Nephron progenitor cell (in vitro differentiated cells): ENCODE data around the gene ACVR1C.
A peak's percentile ranks its signal among the peaks of the same experiment; 100 is the strongest.
"Not testable (repeated sequence)": the region's sequence is repeated elsewhere in the genome, so short reads cannot be mapped to it uniquely, and the experiment has no call there.

Experiments used
- DNase-seq: peaks from one replicate; pipeline ENCODE4 v3.0.0; 2021
- H3K27ac Mint-ChIP-seq: 2 replicates; pipeline ENCODE4 v1.8.0; 2021; ENCODE audit warnings: mild to moderate bottlenecking, moderate library complexity, mixed read lengths
- H3K27me3 Mint-ChIP-seq: 2 replicates; pipeline ENCODE4 v1.8.0; 2021; ENCODE audit warnings: mild to moderate bottlenecking, low read depth, mixed read lengths; ENCODE audit not compliant: poor library complexity
- H3K36me3 Mint-ChIP-seq: 2 replicates; pipeline ENCODE4 v1.8.0; 2021; ENCODE audit warnings: low read depth, mixed read lengths
- H3K4me1 Mint-ChIP-seq: 2 replicates; pipeline ENCODE4 v1.8.0; 2021; ENCODE audit warnings: mixed read lengths
- H3K4me3 Mint-ChIP-seq: 2 replicates; pipeline ENCODE4 v1.8.0; 2021; ENCODE audit warnings: mild to moderate bottlenecking, moderate library complexity, mixed read lengths
- H3K9me3 Mint-ChIP-seq: 2 replicates; pipeline ENCODE4 v1.8.0; 2021; ENCODE audit warnings: mild to moderate bottlenecking, moderate library complexity, mixed read lengths
- TF ChIP-seq, protein P1 (sequence below): fragments of 200-600 bp; sonication (generic); IDR thresholded peaks from 2 replicates; pipeline ENCODE4 v1.5.0; 2021; ENCODE audit warnings: antibody characterized with exemption

Gene ACVR1C

DNA sequence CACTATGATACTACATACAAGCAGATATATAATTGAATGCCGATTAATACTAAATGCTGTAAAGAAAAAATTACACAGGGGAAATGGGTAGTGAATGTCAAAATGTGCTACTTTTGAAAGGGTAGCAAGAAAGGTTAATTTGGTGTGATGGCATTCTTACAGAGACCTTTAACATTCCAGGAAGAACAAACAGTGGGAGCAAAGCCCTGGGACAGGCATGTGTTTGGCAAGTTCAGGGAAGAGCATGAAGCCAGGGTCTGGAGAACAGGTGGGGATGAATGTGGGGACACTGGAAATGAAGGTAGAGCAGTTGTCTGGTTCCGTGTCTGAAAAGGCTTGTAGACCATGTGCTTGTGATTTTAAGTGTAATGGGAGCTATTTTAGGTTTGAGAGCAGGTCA, 102.6 kb downstream of the ACVR1C start:
- no peaks in the 10 kb centered on the region for H3K9me3 Mint-ChIP-seq
- H3K27me3 Mint-ChIP-seq, result no peaks in the 10 kb centered on the region
- no peak overlapping the region for H3K4me3 Mint-ChIP-seq
- H3K4me1 Mint-ChIP-seq, result peaks cover 4% of the 10 kb centered on the region
- no peaks in the 10 kb centered on the region for H3K36me3 Mint-ChIP-seq
- TF ChIP-seq, protein P1, sequence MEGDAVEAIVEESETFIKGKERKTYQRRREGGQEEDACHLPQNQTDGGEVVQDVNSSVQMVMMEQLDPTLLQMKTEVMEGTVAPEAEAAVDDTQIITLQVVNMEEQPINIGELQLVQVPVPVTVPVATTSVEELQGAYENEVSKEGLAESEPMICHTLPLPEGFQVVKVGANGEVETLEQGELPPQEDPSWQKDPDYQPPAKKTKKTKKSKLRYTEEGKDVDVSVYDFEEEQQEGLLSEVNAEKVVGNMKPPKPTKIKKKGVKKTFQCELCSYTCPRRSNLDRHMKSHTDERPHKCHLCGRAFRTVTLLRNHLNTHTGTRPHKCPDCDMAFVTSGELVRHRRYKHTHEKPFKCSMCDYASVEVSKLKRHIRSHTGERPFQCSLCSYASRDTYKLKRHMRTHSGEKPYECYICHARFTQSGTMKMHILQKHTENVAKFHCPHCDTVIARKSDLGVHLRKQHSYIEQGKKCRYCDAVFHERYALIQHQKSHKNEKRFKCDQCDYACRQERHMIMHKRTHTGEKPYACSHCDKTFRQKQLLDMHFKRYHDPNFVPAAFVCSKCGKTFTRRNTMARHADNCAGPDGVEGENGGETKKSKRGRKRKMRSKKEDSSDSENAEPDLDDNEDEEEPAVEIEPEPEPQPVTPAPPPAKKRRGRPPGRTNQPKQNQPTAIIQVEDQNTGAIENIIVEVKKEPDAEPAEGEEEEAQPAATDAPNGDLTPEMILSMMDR, result no peak
- H3K27ac Mint-ChIP-seq, result no peak overlapping the region
- DNase-seq, result no peak

GRCh38 chr2:157523270-157524247, 105.1 kb downstream of the ACVR1C start:
- peak overlapping the region; percentile 65 for H3K27ac Mint-ChIP-seq

GRCh38 chr2:157514966-157515365, 113.7 kb downstream of the ACVR1C start:
- not testable (repeated sequence) for H3K4me3 Mint-ChIP-seq
- H3K9me3 Mint-ChIP-seq, result peaks cover 14% of the 10 kb centered on the region

More at GRCh38 chr2:157523270-157524247, 105.1 kb downstream of the ACVR1C start:
- DNase-seq, result no peak
- Mint-ChIP-seq H3K36me3 (no peaks in the 10 kb centered on the region), H3K4me3 (no peak overlapping the region), H3K27me3 (no peaks in the 10 kb centered on the region), H3K9me3 (no peaks in the 10 kb centered on the region), H3K4me1 (peaks cover 4% of the 10 kb centered on the region)
- TF ChIP-seq, protein P1, result no peak

GRCh38 chr2:157509744-157510143, 118.9 kb downstream of the ACVR1C start:
- no peak for DNase-seq
- TF ChIP-seq, protein P1, result no peak
- H3K9me3 Mint-ChIP-seq, result peaks cover 16% of the 10 kb centered on the region
- H3K27ac Mint-ChIP-seq, result no peak overlapping the region
- H3K4me3 Mint-ChIP-seq, result no peak overlapping the region
- no peaks in the 10 kb centered on the region for H3K36me3 Mint-ChIP-seq
- H3K27me3 Mint-ChIP-seq, result no peaks in the 10 kb centered on the region
- H3K4me1 Mint-ChIP-seq, result no peaks in the 10 kb centered on the region

More at GRCh38 chr2:157514966-157515365, 113.7 kb downstream of the ACVR1C start:
- not testable (repeated sequence) for DNase-seq, H3K27me3 Mint-ChIP-seq, H3K36me3 Mint-ChIP-seq, H3K4me1 Mint-ChIP-seq, H3K27ac Mint-ChIP-seq

DNA sequence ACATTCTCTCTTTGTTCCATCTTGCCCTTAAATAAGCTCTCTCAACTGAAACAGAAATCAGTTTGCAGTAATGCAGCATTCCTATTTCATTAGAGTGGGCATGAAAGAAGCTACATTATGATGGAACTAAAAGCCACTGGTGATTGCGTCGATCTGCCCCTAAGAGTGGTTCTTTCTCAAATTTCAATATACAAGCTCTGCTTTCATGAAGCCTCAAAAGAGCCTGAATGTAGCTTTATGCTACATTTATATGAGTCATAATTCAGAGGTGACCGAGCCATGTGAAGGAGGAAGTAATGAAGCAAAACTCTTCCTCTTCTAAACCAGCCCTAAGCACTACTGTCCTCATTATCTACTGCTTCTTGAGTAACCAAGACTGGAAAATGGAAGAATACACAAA, 120.0 kb downstream of the ACVR1C start:
- peaks cover 19% of the 10 kb centered on the region for H3K9me3 Mint-ChIP-seq
- TF ChIP-seq, protein P1, result no peak
- no peaks in the 10 kb centered on the region for H3K27me3 Mint-ChIP-seq
- H3K4me1 Mint-ChIP-seq, result no peaks in the 10 kb centered on the region
- H3K4me3 Mint-ChIP-seq, result no peak overlapping the region
- DNase-seq, result no peak
- no peaks in the 10 kb centered on the region for H3K36me3 Mint-ChIP-seq
- no peak overlapping the region for H3K27ac Mint-ChIP-seq

- Mint-ChIP-seq H3K27ac (no peak overlapping the region), H3K4me1 (no peaks in the 10 kb centered on the region), H3K9me3 (peaks cover 19% of the 10 kb centered on the region), H3K4me3 (no peak overlapping the region), H3K27me3 (no peaks in the 10 kb centered on the region), H3K36me3 (no peaks in the 10 kb centered on the region)
- TF ChIP-seq, protein P1, result no peak
- DNase-seq, result no peak
Measured at GRCh38 chr2:157506586-157506985, 122.1 kb downstream of the ACVR1C start.
